HG03558 (cell line): ENCODE measurements around the gene TRABD2B.

ENCODE experiments used
- ATAC-seq: cut with Tn5 transposase; IDR thresholded peaks from one replicate; pipeline ENCODE4 v1.9.1; 2021; ENCODE audit warnings: moderate number of reproducible peaks; ENCODE audit not compliant: unreplicated experiment; ENCODE audit errors: extremely low read depth

Gene TRABD2B

GRCh38 chr1:47720111-47720510 is 277.1 kb downstream of the TRABD2B start:
- no peak for ATAC-seq

- no peak for ATAC-seq
Observed at GRCh38 chr1:47717341-47717740, 279.8 kb downstream of the TRABD2B start.

GRCh38 chr1:47713975-47714767 is 283.0 kb downstream of the TRABD2B start:
- ATAC-seq = no peak

GRCh38 chr1:47713333-47713953 is 283.7 kb downstream of the TRABD2B start:
- ATAC-seq = no peak

GRCh38 chr1:47712596-47713299 is 284.4 kb downstream of the TRABD2B start:
- no peak for ATAC-seq

- ATAC-seq = no peak
Observed at GRCh38 chr1:47711848-47712492, 285.2 kb downstream of the TRABD2B start.

GRCh38 chr1:47711184-47711847 is 285.9 kb downstream of the TRABD2B start:
- ATAC-seq = no peak
